Stimulated activated naive CD8-positive, alpha-beta T cell treated with anti-CD3 and anti-CD28 coated beads, Interleukin-15, Interleukin-2, amounts not matched to agents 100 ng/mL and 50 ng/mL, for 24 hours (primary cell): ENCODE data around the gene ZYG11B.
"Not testable (repeated sequence)": the region's sequence is repeated elsewhere in the genome, so short reads cannot be mapped to it uniquely, and the experiment has no call there.

ENCODE experiments used
- H3K27ac Mint-ChIP-seq: one replicate; pipeline ENCODE4 v1.8.0; 2021; ENCODE audit warnings: mild to moderate bottlenecking, mixed read lengths
- H3K27me3 Mint-ChIP-seq: one replicate; pipeline ENCODE4 v1.8.0; 2021; ENCODE audit warnings: mixed read lengths
- H3K36me3 Mint-ChIP-seq: one replicate; pipeline ENCODE4 v1.8.0; 2021; ENCODE audit warnings: low read depth, mixed read lengths
- H3K4me1 Mint-ChIP-seq: one replicate; pipeline ENCODE4 v1.8.0; 2021; ENCODE audit warnings: low read depth, mixed read lengths
- H3K4me3 Mint-ChIP-seq: one replicate; pipeline ENCODE4 v1.8.0; 2021; ENCODE audit warnings: mild to moderate bottlenecking, mixed read lengths
- H3K9me3 Mint-ChIP-seq: one replicate; pipeline ENCODE4 v1.8.0; 2021; ENCODE audit warnings: mixed read lengths

The ZYG11B gene

DNA sequence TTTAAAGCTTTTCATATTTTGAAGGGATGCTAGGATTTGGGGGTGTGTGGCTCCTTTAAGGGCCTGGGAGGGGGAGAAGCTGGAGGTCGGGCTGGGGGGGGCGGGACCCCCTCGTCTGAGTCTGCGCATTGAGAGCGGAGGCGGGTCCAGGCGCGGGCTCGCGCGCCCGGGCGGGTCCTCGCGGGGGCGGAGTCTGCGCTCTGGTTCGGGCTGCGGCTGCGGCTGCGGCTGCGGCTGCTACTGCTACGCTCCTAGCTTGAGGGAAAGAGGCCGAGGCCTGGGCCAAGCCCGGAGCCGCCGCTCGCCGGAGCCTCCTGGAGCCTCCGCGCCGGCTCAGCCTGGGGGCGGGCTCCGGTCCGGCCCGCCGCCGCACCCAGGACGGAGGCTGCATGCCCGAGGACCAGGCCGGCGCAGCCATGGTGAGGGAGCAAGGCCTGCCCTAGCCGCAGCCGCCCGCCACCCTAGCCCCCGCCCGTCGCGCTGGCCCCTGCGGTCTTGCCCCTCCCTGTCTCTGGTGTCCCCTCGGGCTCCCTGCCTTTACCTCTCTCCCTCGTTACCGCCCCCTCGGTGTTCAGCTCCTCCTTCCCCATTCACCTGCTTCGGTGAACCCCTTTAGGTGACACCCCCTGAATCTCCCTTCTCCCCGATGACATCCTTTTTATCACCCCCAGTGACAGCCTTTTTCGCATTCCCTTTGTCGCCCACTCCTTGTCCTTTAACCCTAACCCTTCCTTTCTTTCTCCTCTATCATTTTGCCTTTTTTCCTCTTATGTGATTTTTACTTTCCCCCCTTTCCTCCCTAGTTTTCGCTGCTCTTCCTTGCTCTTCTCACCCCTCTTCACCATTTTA lies at the start of gene ZYG11B:
TSS of gene ZYG11B (plus strand) at position 189 of the 849 bp plus-strand sequence. CDS start at position 390, 201 bp downstream.
- H3K4me1 Mint-ChIP-seq: peaks cover 32% of the 10 kb centered on the region
- H3K27me3 Mint-ChIP-seq: peaks cover 3% of the 10 kb centered on the region
- no peaks in the 10 kb centered on the region for H3K36me3 Mint-ChIP-seq
- H3K4me3 Mint-ChIP-seq: peak within 1 kb of the TSS; percentile 95
- H3K27ac Mint-ChIP-seq: peak within 1 kb of the TSS; percentile 93
- H3K9me3 Mint-ChIP-seq: no peaks in the 10 kb centered on the region

DNA sequence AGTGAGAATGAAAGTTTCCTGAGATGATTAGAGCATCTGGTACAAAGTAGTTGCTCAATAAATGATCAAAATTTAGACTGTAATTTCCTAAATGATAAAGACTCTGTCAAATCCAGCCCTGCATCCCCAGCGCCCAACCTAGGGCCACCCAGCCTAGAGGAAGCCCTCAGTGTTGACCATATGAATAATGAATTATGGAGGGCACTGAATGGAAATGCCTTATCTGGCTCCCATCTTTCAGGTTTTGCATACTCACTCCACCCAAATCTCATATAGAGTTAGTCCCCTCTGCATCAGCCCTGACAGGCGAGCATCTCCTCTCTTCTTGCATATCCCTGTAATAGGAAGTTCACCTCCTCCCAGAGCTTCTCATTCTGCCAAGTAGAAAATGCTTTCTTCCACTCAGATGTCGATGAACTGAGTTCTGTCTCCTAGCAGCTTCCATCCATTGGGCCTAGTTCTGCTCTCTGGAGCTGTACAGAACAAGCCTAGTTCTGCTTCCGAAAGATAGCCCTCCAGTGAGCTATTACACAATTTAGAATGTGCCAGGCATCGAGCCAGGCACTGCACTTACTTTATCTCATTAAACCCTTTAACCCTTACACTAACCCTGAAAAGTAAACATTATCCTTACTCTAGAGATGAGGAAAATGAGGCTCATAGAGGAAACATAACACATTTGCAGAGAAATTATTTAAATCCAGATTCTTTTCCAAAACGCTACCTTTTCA lies 49.0 kb upstream of the ZYG11B start:
- Mint-ChIP-seq H3K27ac (no peak overlapping the region), H3K36me3 (no peaks in the 10 kb centered on the region), H3K4me3 (no peak overlapping the region), H3K4me1 (peaks cover 6% of the 10 kb centered on the region), H3K27me3 (no peaks in the 10 kb centered on the region), H3K9me3 (no peaks in the 10 kb centered on the region)

DNA sequence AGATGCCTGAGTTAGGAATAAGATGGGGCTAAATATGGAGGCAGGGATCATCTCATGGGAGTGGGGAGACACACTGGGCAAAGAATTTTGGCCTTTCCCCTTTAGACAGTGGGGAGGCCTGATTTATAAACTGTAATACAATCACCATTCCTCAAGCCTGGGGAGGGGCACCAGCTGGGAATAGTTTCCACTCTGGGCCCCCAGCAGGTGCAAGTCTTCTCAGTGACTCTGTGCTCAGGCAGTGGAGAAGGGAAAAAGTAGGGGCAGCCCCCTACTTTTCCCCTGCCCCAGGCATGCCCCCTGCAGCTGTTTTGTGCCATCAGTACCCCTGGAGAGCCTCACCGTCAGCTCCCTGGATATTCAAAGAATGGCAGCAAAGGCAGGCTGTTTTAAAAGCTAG lies 47.2 kb upstream of the ZYG11B start:
- Mint-ChIP-seq H3K4me3 (no peak overlapping the region), H3K27me3 (no peaks in the 10 kb centered on the region), H3K36me3 (peaks cover 7% of the 10 kb centered on the region), H3K4me1 (peaks cover 6% of the 10 kb centered on the region), H3K27ac (no peak overlapping the region), H3K9me3 (no peaks in the 10 kb centered on the region)

DNA sequence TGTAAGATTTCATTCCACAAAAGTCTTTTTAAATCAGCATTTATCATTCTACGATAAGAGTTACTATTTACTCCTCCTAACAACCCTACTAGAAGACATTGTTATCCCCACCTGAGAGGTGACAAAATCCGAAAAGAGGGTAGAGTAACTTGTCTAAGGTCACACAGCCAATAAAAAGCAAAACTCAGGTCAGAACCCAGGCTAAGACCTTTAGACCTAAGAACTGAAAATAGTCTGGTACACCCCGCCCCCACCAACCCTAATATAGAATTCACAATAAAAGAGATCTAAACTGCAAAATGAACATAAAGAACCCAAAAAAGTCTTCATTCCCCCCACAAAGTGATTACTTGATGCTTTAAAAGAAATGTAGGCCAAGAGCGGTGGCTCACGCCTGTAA lies 46.8 kb upstream of the ZYG11B start:
- Mint-ChIP-seq H3K4me1 (peaks cover 5% of the 10 kb centered on the region), H3K36me3 (peaks cover 10% of the 10 kb centered on the region), H3K9me3 (no peaks in the 10 kb centered on the region), H3K27ac (no peak overlapping the region), H3K4me3 (no peak overlapping the region), H3K27me3 (no peaks in the 10 kb centered on the region)

DNA sequence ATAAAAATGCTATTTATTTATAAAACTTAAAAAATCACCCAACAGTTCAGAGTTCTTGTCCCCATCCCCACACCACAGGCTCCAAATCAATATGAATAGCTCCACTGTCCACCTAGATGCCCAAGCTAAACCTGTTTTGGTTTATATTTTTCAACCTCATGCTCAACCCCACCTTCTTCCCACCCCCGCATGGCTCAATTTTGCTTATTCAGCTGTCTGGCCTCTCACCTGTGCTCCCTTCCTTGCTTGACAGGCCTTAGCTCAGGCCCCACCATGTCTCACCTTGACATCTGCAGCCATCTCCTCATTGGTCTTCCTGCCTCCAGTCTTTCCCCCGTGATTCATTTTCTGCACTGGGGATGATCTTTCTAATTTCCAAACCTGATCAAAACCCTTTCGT lies 45.9 kb upstream of the ZYG11B start:
- no peaks in the 10 kb centered on the region for H3K27me3 Mint-ChIP-seq
- no peak overlapping the region for H3K4me3 Mint-ChIP-seq
- H3K4me1 Mint-ChIP-seq: no peaks in the 10 kb centered on the region
- H3K36me3 Mint-ChIP-seq: peaks cover 17% of the 10 kb centered on the region
- H3K9me3 Mint-ChIP-seq: no peaks in the 10 kb centered on the region
- H3K27ac Mint-ChIP-seq: no peak overlapping the region

DNA sequence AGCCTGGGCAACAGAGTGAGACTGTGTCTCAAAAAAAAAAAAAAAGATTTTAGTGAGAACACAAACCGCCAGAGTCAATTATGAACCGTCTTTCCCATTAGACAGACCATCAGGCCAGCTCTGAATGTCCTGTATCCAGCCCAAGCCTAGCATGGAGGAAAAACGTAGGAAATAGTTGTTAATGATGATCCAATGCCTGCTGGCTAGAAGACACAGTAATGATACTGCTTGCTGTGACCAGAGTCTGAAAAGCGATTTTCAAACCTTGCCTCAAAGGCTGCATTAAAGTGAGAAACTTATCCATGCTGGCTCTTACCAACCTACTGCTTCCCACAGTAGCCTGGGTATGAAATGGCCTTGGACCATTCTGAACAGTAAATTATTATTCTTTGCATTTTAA lies 45.1 kb upstream of the ZYG11B start:
- no peaks in the 10 kb centered on the region for H3K27me3 Mint-ChIP-seq
- no peak overlapping the region for H3K4me3 Mint-ChIP-seq
- no peaks in the 10 kb centered on the region for H3K9me3 Mint-ChIP-seq
- H3K4me1 Mint-ChIP-seq: peaks cover 3% of the 10 kb centered on the region
- peaks cover 21% of the 10 kb centered on the region for H3K36me3 Mint-ChIP-seq
- H3K27ac Mint-ChIP-seq: no peak overlapping the region

DNA sequence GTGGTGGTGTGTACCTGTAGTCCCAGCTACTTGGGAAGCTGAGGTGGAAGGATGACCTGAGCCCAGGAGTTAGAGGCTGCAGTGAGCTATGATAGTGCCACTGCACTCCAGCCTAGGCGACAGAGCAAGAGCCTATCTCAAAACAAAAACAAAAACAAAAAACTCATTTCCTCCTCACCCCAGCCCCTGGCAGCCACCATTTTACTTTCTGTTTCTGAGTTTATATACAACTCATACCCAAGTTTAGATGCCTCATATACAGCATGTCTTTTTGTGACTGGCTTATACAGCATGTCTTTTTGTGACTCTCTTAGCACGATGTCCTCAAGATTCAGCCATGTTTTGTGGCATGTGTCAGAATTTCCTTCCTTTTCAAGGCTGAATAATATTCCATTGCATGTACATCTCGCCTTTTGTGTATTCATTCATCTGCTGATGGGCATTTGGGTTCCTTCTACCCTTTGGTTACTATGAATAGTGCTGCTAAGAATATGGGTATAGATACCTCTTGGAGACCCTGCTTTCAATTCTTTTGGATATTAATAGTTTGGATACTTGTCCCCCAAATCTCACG lies 42.8 kb upstream of the ZYG11B start:
- Mint-ChIP-seq H3K9me3 (no peaks in the 10 kb centered on the region), H3K27me3 (no peaks in the 10 kb centered on the region), H3K4me3 (no peak overlapping the region), H3K36me3 (peaks cover 39% of the 10 kb centered on the region), H3K4me1 (peaks cover 15% of the 10 kb centered on the region), H3K27ac (no peak overlapping the region)

DNA sequence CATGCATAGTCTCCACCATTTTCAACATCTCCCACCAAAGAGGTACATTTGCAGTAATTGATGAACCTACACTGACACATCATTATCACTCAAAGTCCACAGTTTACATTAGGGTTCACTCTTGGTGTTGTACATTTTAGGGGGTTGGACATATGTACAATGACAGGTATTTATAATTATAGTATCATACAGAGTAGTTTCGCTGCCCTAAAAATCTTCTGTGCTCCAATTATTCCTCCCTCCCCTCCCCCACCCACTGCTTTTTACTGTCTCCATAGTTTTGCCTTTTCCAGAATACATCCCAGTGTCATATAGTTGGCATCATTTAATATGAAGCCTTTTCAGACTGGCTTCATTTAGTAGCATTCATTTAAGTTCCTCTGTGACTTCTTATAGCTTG lies 41.7 kb upstream of the ZYG11B start:
- no peak overlapping the region for H3K27ac Mint-ChIP-seq
- peaks cover 15% of the 10 kb centered on the region for H3K4me1 Mint-ChIP-seq
- H3K9me3 Mint-ChIP-seq: no peaks in the 10 kb centered on the region
- H3K36me3 Mint-ChIP-seq: peaks cover 48% of the 10 kb centered on the region
- H3K4me3 Mint-ChIP-seq: no peak overlapping the region
- no peaks in the 10 kb centered on the region for H3K27me3 Mint-ChIP-seq

DNA sequence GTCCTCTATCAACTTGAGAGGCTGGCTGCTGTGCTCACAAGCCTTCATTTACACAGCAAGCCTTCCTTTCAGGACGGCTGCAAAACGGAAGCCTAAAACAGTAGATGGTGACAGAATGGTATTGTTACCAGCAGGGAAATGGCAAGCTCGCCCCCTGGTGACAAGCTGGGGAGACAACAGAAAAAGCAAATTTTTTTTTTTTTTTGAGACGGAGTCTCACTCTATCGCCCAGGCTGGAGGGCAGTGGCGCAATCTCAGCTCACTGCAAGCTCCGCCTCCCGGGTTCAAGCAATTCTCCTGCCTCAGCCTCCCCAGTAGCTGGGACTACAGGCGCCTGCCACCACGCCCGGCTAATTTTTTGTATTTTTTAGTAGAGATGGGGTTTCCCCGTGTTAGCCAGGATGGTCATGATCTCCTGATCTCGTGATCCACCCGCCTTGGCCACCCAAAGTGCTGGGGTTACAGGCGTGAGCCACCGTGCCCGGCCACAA lies 39.9 kb upstream of the ZYG11B start:
- not testable (repeated sequence) for H3K9me3 Mint-ChIP-seq, H3K27me3 Mint-ChIP-seq
- peak overlapping the region; percentile 69 for H3K27ac Mint-ChIP-seq
- peaks cover 15% of the 10 kb centered on the region for H3K4me1 Mint-ChIP-seq
- peak overlapping the region; percentile 8 for H3K4me3 Mint-ChIP-seq
- peaks cover 58% of the 10 kb centered on the region for H3K36me3 Mint-ChIP-seq

DNA sequence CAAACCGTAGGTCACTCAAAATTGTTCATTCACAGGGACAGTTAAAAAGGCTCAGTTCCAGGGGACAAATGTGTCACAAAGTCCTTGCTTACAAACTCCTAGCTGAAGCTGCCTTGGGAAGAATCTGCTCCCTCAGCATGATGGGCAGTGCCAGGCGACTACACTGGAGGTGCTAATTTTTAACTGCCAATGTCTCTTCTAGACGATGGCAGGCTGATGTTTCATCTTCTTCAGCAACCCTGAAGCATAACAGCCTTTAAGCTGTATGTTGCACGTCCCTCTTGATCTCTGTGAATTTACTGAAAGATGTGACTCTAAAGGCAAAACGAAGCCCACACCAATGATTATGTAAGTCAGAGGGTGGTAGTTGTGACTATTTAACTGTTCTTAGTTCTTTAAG lies 39.4 kb upstream of the ZYG11B start:
- Mint-ChIP-seq H3K27ac (no peak overlapping the region), H3K4me1 (peaks cover 15% of the 10 kb centered on the region), H3K4me3 (no peak overlapping the region), H3K9me3 (no peaks in the 10 kb centered on the region), H3K27me3 (no peaks in the 10 kb centered on the region), H3K36me3 (peaks cover 61% of the 10 kb centered on the region)

DNA sequence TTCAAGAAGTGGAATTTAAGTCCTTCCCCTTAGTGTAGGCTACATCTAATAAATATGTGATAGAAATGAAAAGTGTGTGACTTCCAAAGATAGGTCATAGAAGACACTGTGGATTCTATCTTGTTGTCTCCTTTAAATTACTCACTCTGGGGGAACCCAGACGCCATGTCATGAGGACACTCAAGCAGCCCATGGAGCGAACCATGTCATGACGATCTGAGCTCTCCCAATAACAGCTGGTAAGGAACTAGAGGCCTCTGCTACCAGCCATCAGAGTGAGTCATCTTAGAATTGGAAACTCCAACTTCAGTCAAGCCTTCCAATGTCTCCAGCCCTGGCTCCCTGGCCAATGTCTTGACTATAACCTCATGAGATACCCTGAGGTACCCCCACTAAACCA lies 34.4 kb upstream of the ZYG11B start:
- Mint-ChIP-seq H3K9me3 (no peaks in the 10 kb centered on the region), H3K4me3 (no peak overlapping the region), H3K4me1 (peaks cover 21% of the 10 kb centered on the region), H3K27me3 (no peaks in the 10 kb centered on the region), H3K27ac (no peak overlapping the region), H3K36me3 (peaks cover 71% of the 10 kb centered on the region)

DNA sequence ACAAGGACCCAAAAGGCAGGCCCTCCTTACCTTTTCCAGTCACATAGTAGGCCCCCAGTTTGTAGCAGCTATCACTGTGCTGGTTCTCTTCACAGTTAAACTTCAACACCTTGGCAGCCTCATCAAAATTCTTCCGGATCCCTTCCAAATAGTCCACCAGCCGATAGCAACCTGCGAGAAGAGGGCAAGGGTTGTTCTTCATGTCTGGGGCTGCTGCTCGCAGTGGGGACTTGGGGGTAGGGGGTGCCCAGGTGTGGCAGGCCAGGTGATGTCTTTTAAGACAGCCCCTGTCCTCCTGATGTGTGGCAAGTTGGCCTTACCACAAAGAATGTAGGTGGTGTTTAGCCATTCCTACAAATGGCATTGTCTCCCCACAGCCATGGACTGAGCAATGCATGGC lies 33.6 kb upstream of the ZYG11B start:
- H3K27me3 Mint-ChIP-seq: no peaks in the 10 kb centered on the region
- H3K4me3 Mint-ChIP-seq: no peak overlapping the region
- no peak overlapping the region for H3K27ac Mint-ChIP-seq
- H3K4me1 Mint-ChIP-seq: peaks cover 23% of the 10 kb centered on the region
- peaks cover 70% of the 10 kb centered on the region for H3K36me3 Mint-ChIP-seq
- no peaks in the 10 kb centered on the region for H3K9me3 Mint-ChIP-seq

DNA sequence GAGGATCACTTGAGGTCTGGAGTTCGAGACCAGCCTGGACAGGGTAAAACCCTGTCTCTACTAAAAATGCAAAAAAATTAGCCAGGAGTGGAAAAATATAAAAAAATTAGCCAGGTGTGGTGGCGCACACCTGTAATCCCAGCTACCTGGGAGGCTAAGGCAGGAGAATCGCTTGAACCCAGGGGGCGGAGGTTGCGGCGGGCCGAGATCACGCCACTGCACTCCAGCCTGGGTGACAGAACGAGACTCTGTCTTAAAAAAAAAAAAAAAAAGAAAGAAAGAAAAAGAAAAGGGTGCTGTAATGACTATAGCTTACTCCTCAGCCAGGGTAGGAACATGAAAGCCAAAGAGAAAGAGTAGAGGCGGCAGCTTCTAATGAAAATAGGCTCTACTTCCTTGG lies 32.9 kb upstream of the ZYG11B start:
- H3K36me3 Mint-ChIP-seq: peaks cover 65% of the 10 kb centered on the region
- H3K4me3 Mint-ChIP-seq, H3K27me3 Mint-ChIP-seq, H3K27ac Mint-ChIP-seq, H3K9me3 Mint-ChIP-seq: not testable (repeated sequence)
- peaks cover 27% of the 10 kb centered on the region for H3K4me1 Mint-ChIP-seq

DNA sequence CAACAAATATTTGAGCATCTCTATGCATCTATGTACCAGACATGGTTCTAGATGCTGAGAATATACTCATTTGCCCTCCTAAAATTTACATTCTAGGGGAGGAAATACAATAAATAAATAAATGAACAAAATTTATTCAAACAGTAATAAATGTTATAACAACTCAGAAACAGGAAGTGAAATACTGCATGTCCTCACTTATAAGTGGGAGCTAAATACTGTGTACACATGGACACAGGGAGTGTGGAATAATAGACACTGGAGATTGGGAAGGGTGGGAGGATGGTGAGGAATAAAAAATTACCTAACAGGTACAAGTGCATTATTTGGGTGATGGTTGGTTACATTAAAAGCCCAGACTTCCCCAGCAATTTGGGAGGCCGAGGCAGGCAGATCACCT lies 32.4 kb upstream of the ZYG11B start:
- Mint-ChIP-seq H3K27me3 (no peaks in the 10 kb centered on the region), H3K4me3 (no peak overlapping the region), H3K27ac (no peak overlapping the region), H3K36me3 (peaks cover 60% of the 10 kb centered on the region), H3K9me3 (no peaks in the 10 kb centered on the region), H3K4me1 (peaks cover 31% of the 10 kb centered on the region)

DNA sequence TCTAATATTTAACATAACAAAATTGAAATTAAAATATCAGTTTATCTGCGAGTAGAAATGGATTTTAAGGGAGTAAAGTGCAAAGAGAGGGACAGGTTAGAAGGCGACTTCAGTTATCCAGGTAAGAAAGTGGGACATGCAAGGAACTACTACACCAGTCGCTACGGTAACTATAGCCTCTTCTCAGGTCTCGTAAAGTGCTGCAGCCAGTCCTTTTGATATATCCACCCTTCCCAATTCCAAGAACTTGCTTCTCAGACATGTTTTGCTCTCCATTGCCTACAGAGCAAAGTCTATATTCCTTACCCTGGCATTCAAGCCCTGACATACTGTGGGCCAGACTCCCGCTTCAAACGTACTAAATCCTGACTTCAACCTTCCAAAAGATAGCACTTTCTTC lies 30.6 kb upstream of the ZYG11B start:
- no peak overlapping the region for H3K4me3 Mint-ChIP-seq
- H3K36me3 Mint-ChIP-seq: peaks cover 50% of the 10 kb centered on the region
- H3K27ac Mint-ChIP-seq: peak overlapping the region; percentile 74
- H3K4me1 Mint-ChIP-seq: peaks cover 32% of the 10 kb centered on the region
- no peaks in the 10 kb centered on the region for H3K9me3 Mint-ChIP-seq
- no peaks in the 10 kb centered on the region for H3K27me3 Mint-ChIP-seq
